Endothelial cell of umbilical vein (primary cell): ENCODE data around the gene IGFBP6. TPM values are rescaled to one million over a fixed set of nuclear protein-coding genes. Genes with fewer than 3 reads are reported as not detected.

ENCODE experiments used
- BruUV-seq: library from RNA; stranded (reverse); fragments of 400-500 nt; replicated peaks from 2 replicates; lab custom pipeline; 2021; lab: Mats Ljungman, UMichigan
- CTCF ChIA-PET: fragments of 300-600, 350-600 bp; sonication (Branson Sonifier 250); formaldehyde crosslinking; loops from one replicate; lab custom pipeline; 2021; ENCODE audit warnings: antibody characterized with exemption, inconsistent platforms; lab: Charles Lee
- POLR2A ChIA-PET: fragments of 300-600, 350-600 bp; sonication (Branson Sonifier 250); formaldehyde crosslinking; loops from one replicate; lab custom pipeline; 2021; ENCODE audit warnings: antibody characterized with exemption, inconsistent platforms; lab: Charles Lee
- DNase-seq: peaks from one replicate; pipeline ENCODE4 v3.0.0-alpha.2; 2011; ENCODE audit warnings: low read depth, low spot score
- FAIRE-seq: peaks from 2 replicates; lab custom pipeline; 2011; peaks lifted over from hg19 to GRCh38; lab: Jason Lieb, UNC
- H2AFZ ChIP-seq: 2 replicates; pipeline ENCODE4 v1.6.0; 2012; ENCODE audit warnings: low read depth, low read length, control low read depth, inconsistent platforms
- H3K27ac ChIP-seq: 2 replicates; pipeline ENCODE4 v1.5.1; 2011; ENCODE audit warnings: low read depth, mild to moderate bottlenecking, control low read depth, low read length, moderate library complexity; ENCODE audit not compliant: insufficient read depth
- H3K27me3 ChIP-seq, 2 experiments: 2 replicates each; pipeline versions ENCODE4 v1.6.0 to v1.6.1; 2011; ENCODE audit warnings: low read length in 2 of 2, mixed read lengths in 1 of 2; ENCODE audit not compliant: control insufficient read depth in 2 of 2, insufficient read depth in 2 of 2
- H3K36me3 ChIP-seq, 2 experiments: 2 replicates in 1 of 2; 3 replicates in 1 of 2; pipeline ENCODE4 v1.5.1; 2011; ENCODE audit warnings: low read length in 2 of 2, mild to moderate bottlenecking in 1 of 2, moderate library complexity in 1 of 2; ENCODE audit not compliant: control insufficient read depth in 2 of 2, insufficient read depth in 2 of 2; ENCODE audit errors: extremely low read depth in 1 of 2
- H3K4me1 ChIP-seq: 3 replicates; pipeline ENCODE4 v1.5.1; 2011; ENCODE audit warnings: mild to moderate bottlenecking, low read length; ENCODE audit not compliant: control insufficient read depth, insufficient read depth; ENCODE audit errors: extremely low read depth
- H3K4me2 ChIP-seq: 2 replicates; pipeline ENCODE4 v1.6.1; 2011; ENCODE audit warnings: low read length, control low read depth, mixed read lengths; ENCODE audit not compliant: insufficient read depth
- H3K4me3 ChIP-seq, 3 experiments: fragments of 200-600 bp in 1 of 3; sonication (generic), shearing (Covaris generic) in 1 of 3; replicated peaks in 1 of 3; 2 replicates each; pipeline ENCODE4 v1.5.1; 2011 to 2016; ENCODE audit warnings: control low read depth in 3 of 3, low read length in 3 of 3, mild to moderate bottlenecking in 2 of 3, inconsistent platforms in 1 of 3, low read depth in 1 of 3, moderate library complexity in 1 of 3; ENCODE audit not compliant: insufficient read depth in 1 of 3
- H3K79me2 ChIP-seq: 2 replicates; pipeline ENCODE4 v1.6.0; 2012; ENCODE audit warnings: low read length, inconsistent platforms; ENCODE audit not compliant: control insufficient read depth, insufficient read depth
- H3K9ac ChIP-seq: replicated peaks from 2 replicates; pipeline ENCODE3; 2011; ENCODE audit warnings: low read length, control low read depth; ENCODE audit not compliant: insufficient read depth; ENCODE audit errors: extremely low read depth
- H3K9me1 ChIP-seq: replicated peaks from 3 replicates; pipeline ENCODE4 v1.6.0; 2011; ENCODE audit warnings: mild to moderate bottlenecking, low read length; ENCODE audit not compliant: control insufficient read depth, insufficient read depth; ENCODE audit errors: extremely low read depth
- H3K9me3 ChIP-seq: replicated peaks from 2 replicates; pipeline ENCODE4 v1.5.1; 2012; ENCODE audit warnings: low read length, inconsistent platforms; ENCODE audit not compliant: control insufficient read depth, insufficient read depth
- H4K20me1 ChIP-seq: replicated peaks from 2 replicates; pipeline ENCODE3; 2011; ENCODE audit warnings: mild to moderate bottlenecking, low read length; ENCODE audit not compliant: control insufficient read depth, insufficient read depth; ENCODE audit errors: extremely low read depth
- EZH2 ChIP-seq: IDR thresholded peaks from 2 replicates; pipeline ENCODE4 v1.6.1; 2012; ENCODE audit warnings: borderline replicate concordance, low read depth, mild to moderate bottlenecking, moderate library complexity, low read length, inconsistent platforms; ENCODE audit not compliant: severe bottlenecking
- FOS ChIP-seq: IDR thresholded peaks from 2 replicates; pipeline ENCODE4 v1.6.1; 2011; ENCODE audit warnings: mild to moderate bottlenecking, low read length, moderate library complexity, borderline replicate concordance; ENCODE audit not compliant: insufficient read depth
- GATA2 ChIP-seq: IDR thresholded peaks from 2 replicates; pipeline ENCODE4 v1.7.0; 2011; ENCODE audit warnings: low read depth, mild to moderate bottlenecking, moderate library complexity, mixed read lengths, low read length; ENCODE audit not compliant: insufficient read length, insufficient read depth
- JUN ChIP-seq: IDR thresholded peaks from 2 replicates; pipeline ENCODE4 v1.6.1; 2011; ENCODE audit warnings: borderline replicate concordance, low read depth; ENCODE audit not compliant: insufficient read length, insufficient read depth
- MYC ChIP-seq: IDR thresholded peaks from one replicate; pipeline ENCODE4 v1.6.1; 2011; ENCODE audit warnings: mild to moderate bottlenecking, low read depth, low read length
- POLR2A ChIP-seq: IDR thresholded peaks from 2 replicates; pipeline ENCODE4 v1.6.1; 2012; ENCODE audit warnings: low read depth, mild to moderate bottlenecking, control low read depth, low read length
- POLR2AphosphoS5 ChIP-seq: IDR thresholded peaks from 2 replicates; pipeline ENCODE4 v1.6.1; 2012; ENCODE audit warnings: low read depth, mild to moderate bottlenecking, control low read depth, low read length, moderate library complexity; ENCODE audit not compliant: insufficient read depth
- dilution Hi-C: fragments of 300-500 bp; cut with MboI; formaldehyde crosslinking; loops from one replicate; pipeline ENCODE4 v1.15.0; 2019; ENCODE audit warnings: low sequenced_read_pairs; ENCODE audit not compliant: extremely low pct_ligation_motif_present
- intact Hi-C: fragments of 100-400 bp; cut with micrococcal nuclease; formaldehyde crosslinking; loops from one replicate; pipeline ENCODE4 v1.10.0; 2022
- polyA plus RNA-seq, 4 experiments: library from polyadenylated mRNA; depleted of rRNA in 3 of 4; stranded (reverse) in 3 of 4; unstranded in 1 of 4; fragments of >200 nt; gene quantifications; 2 replicates each; pipeline versions ENCODE4 v1.2.1 to v1.2.3, GENCODE V29; 2011 to 2012; ENCODE audit warnings: missing spikeins in 1 of 4
- total RNA-seq: library from RNA; stranded (reverse); gene quantifications from 2 replicates; pipeline ENCODE4 v1.2.3, GENCODE V29; 2021
- TF ChIP-seq, protein P1 (sequence below): IDR thresholded peaks from 2 replicates; pipeline ENCODE4 v1.6.1; 2011; ENCODE audit not compliant: insufficient read depth, insufficient read length
- TF ChIP-seq, protein P2 (sequence below), 2 donors: IDR thresholded peaks; 1 replicate in 1 of 2; 2 replicates in 1 of 2; pipeline ENCODE4 v1.5.1; 2011; ENCODE audit warnings: low read length in 2 of 2, mild to moderate bottlenecking in 2 of 2, moderate library complexity in 2 of 2, control low read depth in 1 of 2, inconsistent platforms in 1 of 2, low read depth in 1 of 2; ENCODE audit not compliant: insufficient read depth in 1 of 2; ENCODE audit errors: extremely low read depth in 1 of 2

IGFBP6 gene
- total and polyA plus RNA-seq, 2 donors (not counting 3 experiments of a cell fraction or from before 2014, with no cell fraction given) = 14.1 to 18.2 TPM

DNA sequence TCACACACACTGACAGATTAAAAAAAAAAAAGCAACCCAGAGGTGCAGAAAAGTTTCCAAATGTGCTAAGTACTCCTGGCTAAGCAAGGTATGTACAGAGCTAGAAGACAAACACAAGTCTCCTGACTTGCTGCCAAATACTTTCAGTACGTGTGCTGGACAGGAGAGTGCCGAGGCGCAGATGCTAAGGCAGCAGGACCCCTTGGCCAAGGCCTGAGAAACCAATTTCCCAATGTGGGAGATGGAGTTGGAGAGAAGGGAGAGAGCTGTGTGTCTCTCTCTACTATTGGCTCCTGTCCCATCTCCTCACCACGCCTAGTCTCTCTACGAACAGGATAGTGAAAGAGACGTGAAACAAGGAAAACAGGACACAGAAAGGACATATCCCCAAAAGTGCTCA, 23.6 kb upstream of the IGFBP6 start:
- Histone ChIP-seq H3K4me3 (no peak overlapping the region), H3K27ac (no peak overlapping the region), H3K4me2 (no peak overlapping the region), H3K79me2 (peaks cover 11% of the 10 kb centered on the region), H3K27me3 (no peaks in the 10 kb centered on the region), H2AFZ (no peak overlapping the region), H4K20me1 (no peaks in the 10 kb centered on the region), H3K36me3 (peaks cover 0 to 22% of the 10 kb centered on the region in 2 experiments), H3K9ac (no peak overlapping the region), H3K9me1 (no peaks in the 10 kb centered on the region), H3K9me3 (no peaks in the 10 kb centered on the region), H3K4me1 (peaks cover 21% of the 10 kb centered on the region)
- BruUV-seq = no TSS peak
- TF ChIP-seq EZH2 = no peak
- TF ChIP-seq, protein P1, sequence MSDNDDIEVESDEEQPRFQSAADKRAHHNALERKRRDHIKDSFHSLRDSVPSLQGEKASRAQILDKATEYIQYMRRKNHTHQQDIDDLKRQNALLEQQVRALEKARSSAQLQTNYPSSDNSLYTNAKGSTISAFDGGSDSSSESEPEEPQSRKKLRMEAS = no peak
- TF ChIP-seq JUN = no peak
- TF ChIP-seq POLR2AphosphoS5 = no peak
- no peak for TF ChIP-seq POLR2A
- no peak for TF ChIP-seq FOS
- no peak for TF ChIP-seq MYC
- no peak for TF ChIP-seq GATA2
- TF ChIP-seq, protein P2, sequence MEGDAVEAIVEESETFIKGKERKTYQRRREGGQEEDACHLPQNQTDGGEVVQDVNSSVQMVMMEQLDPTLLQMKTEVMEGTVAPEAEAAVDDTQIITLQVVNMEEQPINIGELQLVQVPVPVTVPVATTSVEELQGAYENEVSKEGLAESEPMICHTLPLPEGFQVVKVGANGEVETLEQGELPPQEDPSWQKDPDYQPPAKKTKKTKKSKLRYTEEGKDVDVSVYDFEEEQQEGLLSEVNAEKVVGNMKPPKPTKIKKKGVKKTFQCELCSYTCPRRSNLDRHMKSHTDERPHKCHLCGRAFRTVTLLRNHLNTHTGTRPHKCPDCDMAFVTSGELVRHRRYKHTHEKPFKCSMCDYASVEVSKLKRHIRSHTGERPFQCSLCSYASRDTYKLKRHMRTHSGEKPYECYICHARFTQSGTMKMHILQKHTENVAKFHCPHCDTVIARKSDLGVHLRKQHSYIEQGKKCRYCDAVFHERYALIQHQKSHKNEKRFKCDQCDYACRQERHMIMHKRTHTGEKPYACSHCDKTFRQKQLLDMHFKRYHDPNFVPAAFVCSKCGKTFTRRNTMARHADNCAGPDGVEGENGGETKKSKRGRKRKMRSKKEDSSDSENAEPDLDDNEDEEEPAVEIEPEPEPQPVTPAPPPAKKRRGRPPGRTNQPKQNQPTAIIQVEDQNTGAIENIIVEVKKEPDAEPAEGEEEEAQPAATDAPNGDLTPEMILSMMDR (IDR thresholded peaks at IDR 0.05; ENCODE audit: extremely low read depth in 1 of 2, insufficient read depth in 1 of 2, low read depth in 1 of 2, low read length in 2 of 2) = no peak
- intact Hi-C loops = no loop called here
- DNase-seq (no peak), FAIRE-seq (no peak)
- POLR2A ChIA-PET = no interaction called here
- CTCF ChIA-PET = interaction anchor here (14.2 kb wide), 1 partner anchor 26 kb away, joined by 463 read pairs; the partner anchor contains the start of genes IGFBP6 and SOAT2
- dilution Hi-C loops = no loop called here
